ENCODE results near the gene PREX1. TPM values are rescaled to one million over a fixed set of nuclear protein-coding genes. Genes with fewer than 3 reads are reported as not detected.
"Not testable (repeated sequence)": the region's sequence is repeated elsewhere in the genome, so short reads cannot be mapped to it uniquely, and the experiment has no call there.

Gene PREX1
- total RNA-seq, 2 experiments from 2014 or later: 142 to 147 TPM

- ATAC-seq (ENCODE audit: low read depth) (no peak), DNase-seq (no peak)
- POLR2A ChIA-PET: interaction anchor here (0.5 to 0.7 kb wide), 2 partner anchors 10 to 15 kb away, joined by 3 read pairs; no protein-coding TSS in a partner anchor
- Mint-ChIP-seq H3K27me3 (no peaks in the 10 kb centered on the region), H3K4me3 (no peak overlapping the region), H3K9me3 (peaks cover 8% of the 10 kb centered on the region), H3K36me3 (peaks cover 64% of the 10 kb centered on the region), H3K4me1 (peaks cover 38% of the 10 kb centered on the region), H3K27ac (no peak overlapping the region)
These were observed 50.8 kb downstream of the PREX1 start for GRCh38 chr20:48777005-48777404.

DNA sequence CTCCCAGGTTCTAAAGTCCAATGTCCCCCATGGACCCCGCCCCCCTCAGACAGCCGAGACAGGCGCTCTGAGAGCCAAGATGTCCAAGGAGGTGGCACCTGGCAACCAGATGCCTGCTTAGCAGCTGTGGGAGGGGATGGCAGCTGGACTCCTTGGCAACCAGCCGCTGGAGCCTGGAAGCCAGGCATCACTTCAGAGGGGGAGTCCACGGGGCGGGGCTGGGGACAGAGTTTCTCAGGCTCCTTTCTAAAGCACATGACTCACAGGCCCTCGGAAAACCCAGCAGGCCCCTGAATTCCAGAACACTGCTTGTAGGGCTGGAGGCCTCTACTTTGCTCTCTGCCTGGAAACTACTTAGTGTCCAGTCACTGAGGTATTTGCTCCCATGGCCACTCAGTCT lies 51.5 kb downstream of the PREX1 start:
- POLR2A ChIA-PET: interaction anchor here (0.5 to 0.7 kb wide), 2 partner anchors 10 to 15 kb away, joined by 3 read pairs; no protein-coding TSS in a partner anchor
- DNase-seq (no peak), ATAC-seq (ENCODE audit: low read depth) (no peak)
- Mint-ChIP-seq H3K4me1 (peaks cover 42% of the 10 kb centered on the region), H3K4me3 (no peak overlapping the region), H3K36me3 (peaks cover 64% of the 10 kb centered on the region), H3K9me3 (peaks cover 8% of the 10 kb centered on the region), H3K27ac (no peak overlapping the region), H3K27me3 (no peaks in the 10 kb centered on the region)

DNA sequence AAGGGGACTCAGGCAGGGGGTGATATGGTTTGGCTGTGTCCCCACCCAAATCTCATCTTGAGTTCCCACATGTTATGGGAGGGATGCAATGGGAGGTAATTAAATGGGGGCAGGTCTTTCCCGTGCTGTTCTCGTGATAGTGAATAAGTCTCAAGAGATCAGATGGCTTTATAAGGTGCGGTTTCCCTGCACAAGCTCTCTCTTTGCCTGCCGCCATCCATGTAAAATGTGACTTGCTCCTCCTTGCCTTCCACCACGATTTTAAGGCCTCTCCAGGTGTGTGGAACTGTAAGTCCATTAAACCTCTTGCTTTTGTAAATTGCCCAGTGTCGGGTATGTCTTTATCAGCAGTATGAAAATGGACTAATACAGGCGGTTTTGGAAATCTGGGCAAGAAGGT lies 52.3 kb downstream of the PREX1 start:
- not testable (repeated sequence) for DNase-seq; H3K27me3 Mint-ChIP-seq; ATAC-seq (ENCODE audit: low read depth); H3K4me3 Mint-ChIP-seq; H3K27ac Mint-ChIP-seq; H3K9me3 Mint-ChIP-seq
- Mint-ChIP-seq H3K36me3 (peaks cover 60% of the 10 kb centered on the region), H3K4me1 (peaks cover 46% of the 10 kb centered on the region)
- POLR2A ChIA-PET: interaction anchor here (1.2 kb wide), 1 partner anchor 15 kb away, joined by 3 read pairs; no protein-coding TSS in a partner anchor

- Mint-ChIP-seq H3K9me3 (peaks cover 5% of the 10 kb centered on the region), H3K4me3 (peak overlapping the region; percentile 37), H3K27ac (peak overlapping the region; percentile 59), H3K36me3 (peaks cover 52% of the 10 kb centered on the region), H3K4me1 (peaks cover 54% of the 10 kb centered on the region), H3K27me3 (no peaks in the 10 kb centered on the region)
- no peak for ATAC-seq (ENCODE audit: low read depth)
- DNase-seq: no peak
- POLR2A ChIA-PET: interaction anchor here (1.0 to 1.2 kb wide), 4 partner anchors 13 to 44 kb away, joined by 3 to 4 read pairs (median 3); no protein-coding TSS in a partner anchor
These were observed 53.1 kb downstream of the PREX1 start for GRCh38 chr20:48774696-48775095.

GRCh38 chr20:48773837-48774418 lies 53.9 kb downstream of the PREX1 start:
- H3K4me1 Mint-ChIP-seq: peaks cover 61% of the 10 kb centered on the region
- POLR2A ChIA-PET: interaction anchor here (0.8 to 1.1 kb wide), 5 partner anchors 12 to 44 kb away, joined by 3 to 6 read pairs (median 3); no protein-coding TSS in a partner anchor
- no peak for DNase-seq
- H3K36me3 Mint-ChIP-seq: peaks cover 50% of the 10 kb centered on the region
- peaks cover 1% of the 10 kb centered on the region for H3K9me3 Mint-ChIP-seq
- no peak for ATAC-seq (ENCODE audit: low read depth)
- H3K27ac Mint-ChIP-seq: peak overlapping the region; percentile 87
- no peaks in the 10 kb centered on the region for H3K27me3 Mint-ChIP-seq
- H3K4me3 Mint-ChIP-seq: peak overlapping the region; percentile 37

DNA sequence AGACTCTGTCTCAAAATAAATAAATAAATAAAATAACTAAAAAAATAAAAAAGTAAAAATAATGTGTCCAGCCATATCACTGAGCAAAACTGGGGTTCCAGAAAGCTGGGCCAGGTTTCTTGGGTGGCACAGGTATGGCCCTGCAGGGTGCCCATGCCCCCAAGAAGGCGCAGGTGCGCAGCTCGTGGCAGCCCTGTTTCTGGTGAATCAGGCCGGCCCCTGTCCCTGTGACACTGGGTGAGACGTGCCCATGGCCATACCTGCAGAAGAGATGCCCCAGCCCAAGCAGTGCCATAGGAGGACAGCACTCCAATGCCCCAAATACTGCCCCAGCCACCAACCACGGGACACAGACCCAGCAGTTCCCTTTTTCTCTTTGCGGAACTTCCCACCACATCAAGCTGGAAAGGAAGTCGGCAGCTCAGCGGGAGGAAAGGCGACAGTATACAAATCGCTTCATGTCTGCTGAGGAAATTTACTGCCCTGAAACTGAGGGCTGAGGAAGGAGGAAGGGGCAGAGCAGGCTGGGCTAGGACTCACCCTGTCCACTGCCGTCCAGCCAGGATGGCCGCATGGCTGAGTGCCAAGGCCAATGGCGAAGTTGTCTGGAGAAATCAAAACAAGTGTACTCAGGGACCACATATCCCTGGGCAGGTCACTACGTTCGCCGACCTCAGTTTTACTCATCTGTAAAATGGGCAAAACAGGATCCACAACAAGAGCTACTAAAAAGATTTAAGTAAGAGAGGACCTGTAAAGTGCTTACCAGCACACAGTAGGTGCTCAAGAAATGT lies 55.4 kb downstream of the PREX1 start:
- POLR2A ChIA-PET: interaction anchor here (1.0 to 2.3 kb wide), 4 partner anchors 9 to 52 kb away, joined by 3 to 9 read pairs (median 3); no protein-coding TSS in a partner anchor
- ATAC-seq (ENCODE audit: low read depth): no peak
- peak overlapping the region; percentile 79 for H3K27ac Mint-ChIP-seq
- H3K27me3 Mint-ChIP-seq: no peaks in the 10 kb centered on the region
- H3K9me3 Mint-ChIP-seq: peaks cover 1% of the 10 kb centered on the region
- H3K4me1 Mint-ChIP-seq: peaks cover 70% of the 10 kb centered on the region
- DNase-seq: peak; percentile 37
- H3K4me3 Mint-ChIP-seq: peak overlapping the region; percentile 57
- H3K36me3 Mint-ChIP-seq: peaks cover 43% of the 10 kb centered on the region

DNA sequence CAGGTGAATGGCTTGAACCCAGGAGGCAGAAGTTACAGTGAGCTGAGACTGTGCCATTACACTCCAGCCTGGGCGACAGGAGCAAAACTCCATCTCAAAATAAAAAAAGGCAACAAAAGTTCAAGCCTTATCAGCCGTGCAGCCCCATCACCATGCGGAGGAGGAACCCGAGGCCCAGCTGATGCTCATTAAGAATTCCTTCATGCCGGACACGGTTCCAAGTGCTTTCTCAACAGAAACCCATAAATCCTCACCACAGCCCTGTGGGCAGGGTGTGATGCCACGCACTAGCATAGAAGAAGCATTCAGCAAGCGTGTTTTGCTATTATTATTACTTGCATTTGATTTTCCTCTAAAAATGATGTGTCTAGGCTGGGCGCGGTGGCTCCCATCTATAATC lies 56.3 kb downstream of the PREX1 start:
- ATAC-seq (ENCODE audit: low read depth) (no peak), DNase-seq (no peak)
- Mint-ChIP-seq H3K27ac (peak overlapping the region; percentile 31), H3K4me1 (peaks cover 75% of the 10 kb centered on the region), H3K36me3 (peaks cover 39% of the 10 kb centered on the region), H3K27me3 (no peaks in the 10 kb centered on the region), H3K9me3 (peaks cover 1% of the 10 kb centered on the region), H3K4me3 (no peak overlapping the region)
- POLR2A ChIA-PET: interaction anchor here (1.2 to 2.3 kb wide), 3 partner anchors 10 to 51 kb away, joined by 3 to 9 read pairs (median 3); no protein-coding TSS in a partner anchor

DNA sequence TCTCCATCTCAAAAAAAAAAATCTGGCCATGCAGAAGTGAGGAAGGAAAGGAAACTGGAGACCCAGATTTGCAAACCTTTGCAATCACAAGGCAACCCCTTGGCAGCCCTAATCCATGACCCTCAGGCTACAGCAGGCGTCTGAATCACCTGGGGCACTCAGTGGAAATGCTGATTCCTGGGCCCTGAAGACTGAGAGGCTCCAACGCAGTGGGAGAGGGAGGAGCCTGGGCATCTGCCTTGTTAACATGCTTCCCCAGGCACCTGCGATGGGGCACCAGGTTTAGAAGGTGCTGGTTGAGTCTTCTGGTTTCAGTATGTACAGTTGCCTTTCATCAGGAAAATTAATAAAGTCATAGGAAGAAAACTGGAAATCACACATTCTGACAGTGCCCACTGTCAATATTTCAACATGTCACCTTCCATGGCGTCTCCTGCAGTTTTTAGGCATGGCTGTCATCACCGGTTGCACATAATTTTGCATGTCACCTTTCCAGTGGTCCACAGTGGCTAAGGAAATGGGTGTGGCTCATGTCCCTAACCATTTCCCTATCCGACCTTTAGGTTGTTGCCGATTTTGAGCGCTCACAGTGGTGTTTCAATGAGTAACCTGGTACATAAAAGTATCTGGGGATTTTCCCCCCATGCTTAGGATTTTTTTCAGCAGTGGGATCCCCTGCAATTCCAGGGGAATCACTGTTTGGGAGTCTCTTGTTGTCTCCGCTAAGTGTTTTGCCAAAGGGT lies 56.9 kb downstream of the PREX1 start:
- ATAC-seq (ENCODE audit: low read depth) (no peak), DNase-seq (no peak)
- peaks cover 78% of the 10 kb centered on the region for H3K4me1 Mint-ChIP-seq
- peaks cover 41% of the 10 kb centered on the region for H3K36me3 Mint-ChIP-seq
- H3K9me3 Mint-ChIP-seq: peaks cover 1% of the 10 kb centered on the region
- no peak overlapping the region for H3K4me3 Mint-ChIP-seq
- POLR2A ChIA-PET: interaction anchor here (1.2 to 1.7 kb wide), 3 partner anchors 19 to 50 kb away, joined by 3 to 10 read pairs (median 3); no protein-coding TSS in a partner anchor
- H3K27me3 Mint-ChIP-seq: no peaks in the 10 kb centered on the region
- peak overlapping the region; percentile 31 for H3K27ac Mint-ChIP-seq

- POLR2A ChIA-PET: interaction anchor here (0.7 to 1.8 kb wide), 7 partner anchors 15 to 57 kb away, joined by 3 to 10 read pairs (median 4); no protein-coding TSS in a partner anchor
- peaks cover 39% of the 10 kb centered on the region for H3K36me3 Mint-ChIP-seq
These were observed 58.5 kb downstream of the PREX1 start for GRCh38 chr20:48769069-48769983.

DNA sequence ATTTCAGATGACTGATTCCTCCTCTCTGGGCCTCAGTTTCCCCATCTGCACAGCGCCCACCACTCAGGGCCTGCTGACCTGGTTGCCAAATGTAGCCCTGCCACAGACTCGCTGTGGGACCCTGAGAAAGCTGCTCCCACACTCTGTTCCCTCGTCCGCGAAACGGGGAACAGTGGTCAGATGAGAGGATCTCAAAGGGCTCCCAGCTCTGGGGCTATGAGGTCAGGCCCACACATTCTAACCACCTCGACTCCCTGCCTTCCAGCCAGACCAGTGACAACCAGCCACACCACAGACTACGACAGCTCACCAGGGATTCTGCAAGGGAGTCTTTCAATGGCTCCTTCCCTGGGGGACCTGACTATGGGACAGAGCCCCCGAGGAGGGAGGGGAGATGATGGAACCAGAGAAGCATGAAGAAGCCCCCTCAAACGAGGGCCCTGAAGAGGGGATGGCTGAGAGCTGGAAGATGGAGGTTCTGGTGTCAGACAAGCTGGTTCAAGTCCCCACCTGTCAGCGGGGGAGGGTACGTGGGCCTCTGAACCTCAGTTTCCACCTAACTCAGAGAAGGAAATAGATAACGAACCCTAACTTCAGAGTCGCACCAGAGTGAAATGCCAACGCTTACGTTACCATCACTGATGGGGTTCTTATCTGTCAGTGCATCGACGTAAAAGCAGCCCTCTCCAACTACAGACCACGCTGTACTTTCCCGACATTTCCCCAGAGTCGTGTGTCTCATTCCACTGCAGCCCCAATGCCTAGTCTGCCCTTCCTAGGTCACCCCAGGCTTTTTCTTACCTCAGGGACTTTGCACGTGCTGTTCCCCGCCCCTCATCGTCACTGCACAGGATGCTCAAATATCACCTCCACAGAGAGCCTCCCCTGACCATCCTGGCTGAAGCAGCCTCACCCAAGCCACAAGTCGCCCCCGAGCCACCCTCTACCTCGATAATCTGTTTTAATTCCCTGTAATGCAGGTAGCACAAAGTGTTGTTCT lies 60.5 kb downstream of the PREX1 start:
- no peak for ATAC-seq (ENCODE audit: low read depth)
- no peaks in the 10 kb centered on the region for H3K27me3 Mint-ChIP-seq

More at GRCh38 chr20:48769069-48769983, 58.5 kb downstream of the PREX1 start:
- peak; percentile 77 for DNase-seq
- peak overlapping the region; percentile 95 for H3K27ac Mint-ChIP-seq
- no peaks in the 10 kb centered on the region for H3K27me3 Mint-ChIP-seq
- H3K9me3 Mint-ChIP-seq: no peaks in the 10 kb centered on the region
- peaks cover 77% of the 10 kb centered on the region for H3K4me1 Mint-ChIP-seq
- H3K4me3 Mint-ChIP-seq: peak overlapping the region; percentile 66
- peak; percentile 89 for ATAC-seq (ENCODE audit: low read depth)

DNA sequence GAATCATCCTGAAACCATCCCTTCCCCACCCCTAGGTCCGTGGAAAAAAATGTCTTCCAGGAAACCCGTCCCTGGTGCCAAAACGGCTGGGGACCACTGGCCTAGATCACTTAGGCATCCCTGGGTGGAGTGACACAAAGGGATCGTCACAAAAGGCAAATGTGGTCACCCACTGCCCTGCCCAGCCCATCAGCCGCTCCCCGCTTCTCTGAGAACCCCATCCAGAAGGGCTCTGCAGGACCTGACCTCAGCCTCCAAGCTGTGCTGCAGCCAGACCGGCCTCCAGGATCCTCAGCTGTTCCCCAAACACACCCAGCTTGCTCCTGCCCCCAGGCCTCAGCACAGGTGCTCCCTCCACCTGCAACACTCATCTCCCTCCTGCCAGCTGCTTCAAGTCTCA lies 61.6 kb downstream of the PREX1 start:
- Mint-ChIP-seq H3K36me3 (peaks cover 45% of the 10 kb centered on the region), H3K9me3 (no peaks in the 10 kb centered on the region), H3K4me3 (no peak overlapping the region), H3K4me1 (peaks cover 76% of the 10 kb centered on the region), H3K27ac (peak overlapping the region; percentile 76), H3K27me3 (no peaks in the 10 kb centered on the region)
- no peak for DNase-seq
- ATAC-seq (ENCODE audit: low read depth): no peak
- POLR2A ChIA-PET: interaction anchor here (0.8 to 1.4 kb wide), 4 partner anchors 11 to 49 kb away, joined by 3 to 4 read pairs (median 4); no protein-coding TSS in a partner anchor

More for the DNA sequence above, 60.5 kb downstream of the PREX1 start:
- Mint-ChIP-seq H3K27ac (peak overlapping the region; percentile 95), H3K9me3 (no peaks in the 10 kb centered on the region), H3K4me3 (peak overlapping the region; percentile 66), H3K4me1 (peaks cover 72% of the 10 kb centered on the region), H3K36me3 (peaks cover 40% of the 10 kb centered on the region)
- POLR2A ChIA-PET: interaction anchor here (0.8 to 1.8 kb wide), 4 partner anchors 9 to 59 kb away, joined by 3 to 5 read pairs (median 4); no protein-coding TSS in a partner anchor
- DNase-seq: no peak
